Astrocyte (in vitro differentiated cells and primary cell): ENCODE data around the gene CYP26C1. TPM values are rescaled to one million over a fixed set of nuclear protein-coding genes. Genes with fewer than 3 reads are reported as not detected.

ENCODE experiments used
- DNase-seq: peaks from one replicate; pipeline ENCODE4 v3.0.0-alpha.2; 2010; ENCODE audit warnings: low read depth
- FAIRE-seq: peaks from 2 replicates; lab custom pipeline; 2011; peaks lifted over from hg19 to GRCh38; lab: Jason Lieb, UNC
- H2AFZ ChIP-seq: 2 replicates; pipeline ENCODE4 v1.6.0; 2012; ENCODE audit warnings: low read depth, low read length, inconsistent platforms
- H3K27ac ChIP-seq: 2 replicates; pipeline ENCODE4 v1.5.1; 2011; ENCODE audit warnings: low read depth, low read length, inconsistent platforms
- H3K27me3 ChIP-seq: 2 replicates; pipeline ENCODE4 v1.6.0; 2011; ENCODE audit warnings: low read length, inconsistent platforms; ENCODE audit not compliant: insufficient read depth
- H3K36me3 ChIP-seq: 2 replicates; pipeline ENCODE4 v1.5.1; 2011; ENCODE audit warnings: low read length, inconsistent platforms; ENCODE audit not compliant: insufficient read depth
- H3K4me1 ChIP-seq: 2 replicates; pipeline ENCODE4 v1.5.1; 2011; ENCODE audit warnings: low read length, inconsistent platforms; ENCODE audit not compliant: insufficient read depth
- H3K4me2 ChIP-seq: 2 replicates; pipeline ENCODE4 v1.6.0; 2012; ENCODE audit warnings: low read length, inconsistent platforms
- H3K4me3 ChIP-seq: 2 replicates; pipeline ENCODE4 v1.5.1; 2011; ENCODE audit warnings: low read depth, mild to moderate bottlenecking, low read length, inconsistent platforms; ENCODE audit not compliant: insufficient read depth
- H3K79me2 ChIP-seq: 2 replicates; pipeline ENCODE4 v1.6.0; 2012; ENCODE audit warnings: mild to moderate bottlenecking, low read length, inconsistent platforms; ENCODE audit not compliant: insufficient read depth
- H3K9ac ChIP-seq: 2 replicates; pipeline ENCODE4 v1.6.0; 2012; ENCODE audit warnings: mild to moderate bottlenecking, low read length, inconsistent platforms
- H3K9me3 ChIP-seq: 2 replicates; pipeline ENCODE4 v1.5.1; 2012; ENCODE audit warnings: low read depth, mild to moderate bottlenecking, low read length, inconsistent platforms; ENCODE audit not compliant: insufficient read depth
- H4K20me1 ChIP-seq: 2 replicates; pipeline ENCODE4 v1.6.0; 2012; ENCODE audit warnings: low read length, inconsistent platforms; ENCODE audit not compliant: insufficient read depth
- H3K27ac Mint-ChIP-seq: one replicate; pipeline ENCODE4 v1.8.0; 2021; ENCODE audit warnings: mild to moderate bottlenecking, mixed read lengths; ENCODE audit not compliant: unreplicated experiment
- H3K27me3 Mint-ChIP-seq: one replicate; pipeline ENCODE4 v1.8.0; 2021; ENCODE audit warnings: low read depth, mixed read lengths; ENCODE audit not compliant: unreplicated experiment
- H3K36me3 Mint-ChIP-seq: one replicate; pipeline ENCODE4 v1.8.0; 2021; ENCODE audit warnings: low read depth, mixed read lengths; ENCODE audit not compliant: unreplicated experiment
- H3K4me1 Mint-ChIP-seq: one replicate; pipeline ENCODE4 v1.8.0; 2021; ENCODE audit warnings: low read depth, mixed read lengths; ENCODE audit not compliant: unreplicated experiment
- H3K4me3 Mint-ChIP-seq: one replicate; pipeline ENCODE4 v1.8.0; 2021; ENCODE audit warnings: mild to moderate bottlenecking, moderate library complexity, mixed read lengths; ENCODE audit not compliant: unreplicated experiment
- H3K9me3 Mint-ChIP-seq: one replicate; pipeline ENCODE4 v1.8.0; 2021; ENCODE audit warnings: mild to moderate bottlenecking, mixed read lengths; ENCODE audit not compliant: unreplicated experiment
- CTCF ChIP-seq: IDR thresholded peaks from 2 replicates; pipeline ENCODE4 v1.5.1; 2011; ENCODE audit warnings: low read depth, mild to moderate bottlenecking, inconsistent platforms, low read length, moderate library complexity; ENCODE audit not compliant: insufficient read depth
- EZH2 ChIP-seq: IDR thresholded peaks from 2 replicates; pipeline ENCODE4 v1.6.1; 2012; ENCODE audit warnings: mild to moderate bottlenecking, low read length, inconsistent platforms; ENCODE audit not compliant: insufficient read depth
- total RNA-seq: library from RNA; stranded (reverse); gene quantifications from 2 replicates; pipeline ENCODE4 v1.2.1, GENCODE V29; 2021

CYP26C1 gene
- total RNA-seq, 1 donor from 2014 or later, result not detected

GRCh38 chr10:93063977-93064660 lies 3.5 kb downstream of the CYP26C1 start:
- peaks cover 83% of the 10 kb centered on the region for H3K27me3 Mint-ChIP-seq
- no peak overlapping the region for H3K4me3 Mint-ChIP-seq
- peaks cover 21% of the 10 kb centered on the region for H3K4me1 ChIP-seq

GRCh38 chr10:93064874-93065660 lies 4.5 kb downstream of the CYP26C1 start:
- no peak for DNase-seq
- FAIRE-seq, result no peak
- Histone ChIP-seq H3K4me2 (peak overlapping the region; percentile 48), H4K20me1 (no peaks in the 10 kb centered on the region), H3K27me3 (peaks cover 86% of the 10 kb centered on the region), H2AFZ (no peak overlapping the region), H3K4me3 (no peak overlapping the region), H3K79me2 (no peaks in the 10 kb centered on the region), H3K36me3 (no peaks in the 10 kb centered on the region), H3K9me3 (peaks cover 5% of the 10 kb centered on the region), H3K27ac (no peak overlapping the region), H3K9ac (no peak overlapping the region), H3K4me1 (peaks cover 21% of the 10 kb centered on the region)
- H3K27ac Mint-ChIP-seq, result no peak overlapping the region
- H3K4me3 Mint-ChIP-seq, result peak overlapping the region; percentile 50
- no peaks in the 10 kb centered on the region for H3K4me1 Mint-ChIP-seq
- H3K9me3 Mint-ChIP-seq, result peaks cover 21% of the 10 kb centered on the region
- H3K36me3 Mint-ChIP-seq, result no peaks in the 10 kb centered on the region
- H3K27me3 Mint-ChIP-seq, result peaks cover 81% of the 10 kb centered on the region
- TF ChIP-seq CTCF (no peak), EZH2 (no peak)

More at GRCh38 chr10:93063977-93064660, 3.5 kb downstream of the CYP26C1 start:
- Histone ChIP-seq H3K27ac (no peak overlapping the region), H3K9ac (no peak overlapping the region), H3K4me2 (peak overlapping the region; percentile 8), H3K4me3 (no peak overlapping the region), H2AFZ (no peak overlapping the region), H3K27me3 (peaks cover 88% of the 10 kb centered on the region), H3K79me2 (no peaks in the 10 kb centered on the region), H3K36me3 (no peaks in the 10 kb centered on the region), H4K20me1 (no peaks in the 10 kb centered on the region), H3K9me3 (peaks cover 5% of the 10 kb centered on the region)
- Mint-ChIP-seq H3K36me3 (no peaks in the 10 kb centered on the region), H3K27ac (peak overlapping the region; percentile 81), H3K4me1 (no peaks in the 10 kb centered on the region), H3K9me3 (peaks cover 27% of the 10 kb centered on the region)
- FAIRE-seq (no peak), DNase-seq (no peak)
- TF ChIP-seq EZH2 (no peak), CTCF (no peak)
